ENCODE data around the gene PLCB4. TPM values are rescaled to one million over a fixed set of nuclear protein-coding genes. Genes with fewer than 3 reads are reported as not detected.

PLCB4 gene
- total RNA-seq, 2 experiments from 2014 or later = 0.06 TPM; not detected in 1

GRCh38 chr20:9510911-9511310 is 442.0 kb downstream of the PLCB4 start:
- intact Hi-C loops (cut with DNase I, micrococcal nuclease) = no loop called here
- ATAC-seq (ENCODE audit: poor library complexity) (no peak), DNase-seq (no peak)
- no peak overlapping the region for H3K27ac Mint-ChIP-seq
- no peak overlapping the region for H3K4me3 ChIP-seq (ENCODE audit: low read length)
- H3K9me3 ChIP-seq (ENCODE audit: control insufficient read depth in 1 of 2, insufficient read depth in 1 of 2, low read length in 2 of 2) = peaks cover 0 to 45% of the 10 kb centered on the region in 2 experiments
- ChIA-PET CTCF (no interaction called here), POLR2A (no interaction called here)
- no peak overlapping the region for H3K4me3 Mint-ChIP-seq
- TF ChIP-seq, protein P1, sequence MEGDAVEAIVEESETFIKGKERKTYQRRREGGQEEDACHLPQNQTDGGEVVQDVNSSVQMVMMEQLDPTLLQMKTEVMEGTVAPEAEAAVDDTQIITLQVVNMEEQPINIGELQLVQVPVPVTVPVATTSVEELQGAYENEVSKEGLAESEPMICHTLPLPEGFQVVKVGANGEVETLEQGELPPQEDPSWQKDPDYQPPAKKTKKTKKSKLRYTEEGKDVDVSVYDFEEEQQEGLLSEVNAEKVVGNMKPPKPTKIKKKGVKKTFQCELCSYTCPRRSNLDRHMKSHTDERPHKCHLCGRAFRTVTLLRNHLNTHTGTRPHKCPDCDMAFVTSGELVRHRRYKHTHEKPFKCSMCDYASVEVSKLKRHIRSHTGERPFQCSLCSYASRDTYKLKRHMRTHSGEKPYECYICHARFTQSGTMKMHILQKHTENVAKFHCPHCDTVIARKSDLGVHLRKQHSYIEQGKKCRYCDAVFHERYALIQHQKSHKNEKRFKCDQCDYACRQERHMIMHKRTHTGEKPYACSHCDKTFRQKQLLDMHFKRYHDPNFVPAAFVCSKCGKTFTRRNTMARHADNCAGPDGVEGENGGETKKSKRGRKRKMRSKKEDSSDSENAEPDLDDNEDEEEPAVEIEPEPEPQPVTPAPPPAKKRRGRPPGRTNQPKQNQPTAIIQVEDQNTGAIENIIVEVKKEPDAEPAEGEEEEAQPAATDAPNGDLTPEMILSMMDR (IDR thresholded peaks at IDR 0.05) = no peak
- H3K4me1 ChIP-seq (ENCODE audit: insufficient read depth, low read length) = no peaks in the 10 kb centered on the region
- peaks cover 51 to 76% of the 10 kb centered on the region in 2 experiments for H3K27me3 ChIP-seq (ENCODE audit: control insufficient read depth in 1 of 2, insufficient read depth in 2 of 2, low read length in 2 of 2)
- peaks cover 2% of the 10 kb centered on the region for H3K9me3 Mint-ChIP-seq
- no peaks in the 10 kb centered on the region for H3K36me3 Mint-ChIP-seq (ENCODE audit: low read depth)
- H3K36me3 ChIP-seq (ENCODE audit: insufficient read depth, low read length) = no peaks in the 10 kb centered on the region
- peaks cover 77% of the 10 kb centered on the region for H3K27me3 Mint-ChIP-seq
- no peak overlapping the region for H3K27ac ChIP-seq (ENCODE audit: low read depth in 1 of 2, low read length in 2 of 2)
- H3K4me1 Mint-ChIP-seq (ENCODE audit: low read depth) = no peaks in the 10 kb centered on the region

- H3K27me3 ChIP-seq (ENCODE audit: control insufficient read depth in 1 of 2, insufficient read depth in 2 of 2, low read length in 2 of 2) = peaks cover 37 to 61% of the 10 kb centered on the region in 2 experiments
- POLR2A ChIA-PET = interaction anchor here (0.7 kb wide), 1 partner anchor 1107 kb away, joined by 3 read pairs; no protein-coding TSS in a partner anchor
- no peak for DNase-seq
- intact Hi-C loops (cut with DNase I, micrococcal nuclease) = no loop called here
- Mint-ChIP-seq H3K27ac (no peak overlapping the region), H3K4me1 (ENCODE audit: low read depth) (no peaks in the 10 kb centered on the region), H3K4me3 (no peak overlapping the region), H3K27me3 (peaks cover 85% of the 10 kb centered on the region), H3K36me3 (ENCODE audit: low read depth) (no peaks in the 10 kb centered on the region), H3K9me3 (peaks cover 2% of the 10 kb centered on the region)
- CTCF ChIA-PET = no interaction called here
- no peaks in the 10 kb centered on the region for H3K36me3 ChIP-seq (ENCODE audit: insufficient read depth, low read length)
- H3K9me3 ChIP-seq (ENCODE audit: control insufficient read depth in 1 of 2, insufficient read depth in 1 of 2, low read length in 2 of 2) = peaks cover 0 to 22% of the 10 kb centered on the region in 2 experiments
- H3K27ac ChIP-seq (ENCODE audit: low read depth in 1 of 2, low read length in 2 of 2) = no peak overlapping the region
- TF ChIP-seq, protein P1 (IDR thresholded peaks at IDR 0.05) = no peak
- H3K4me1 ChIP-seq (ENCODE audit: insufficient read depth, low read length) = no peaks in the 10 kb centered on the region
- H3K4me3 ChIP-seq (ENCODE audit: low read length) = no peak overlapping the region
- no peak for ATAC-seq (ENCODE audit: poor library complexity)
Observed at GRCh38 chr20:9514072-9514460, 445.2 kb downstream of the PLCB4 start.

DNA sequence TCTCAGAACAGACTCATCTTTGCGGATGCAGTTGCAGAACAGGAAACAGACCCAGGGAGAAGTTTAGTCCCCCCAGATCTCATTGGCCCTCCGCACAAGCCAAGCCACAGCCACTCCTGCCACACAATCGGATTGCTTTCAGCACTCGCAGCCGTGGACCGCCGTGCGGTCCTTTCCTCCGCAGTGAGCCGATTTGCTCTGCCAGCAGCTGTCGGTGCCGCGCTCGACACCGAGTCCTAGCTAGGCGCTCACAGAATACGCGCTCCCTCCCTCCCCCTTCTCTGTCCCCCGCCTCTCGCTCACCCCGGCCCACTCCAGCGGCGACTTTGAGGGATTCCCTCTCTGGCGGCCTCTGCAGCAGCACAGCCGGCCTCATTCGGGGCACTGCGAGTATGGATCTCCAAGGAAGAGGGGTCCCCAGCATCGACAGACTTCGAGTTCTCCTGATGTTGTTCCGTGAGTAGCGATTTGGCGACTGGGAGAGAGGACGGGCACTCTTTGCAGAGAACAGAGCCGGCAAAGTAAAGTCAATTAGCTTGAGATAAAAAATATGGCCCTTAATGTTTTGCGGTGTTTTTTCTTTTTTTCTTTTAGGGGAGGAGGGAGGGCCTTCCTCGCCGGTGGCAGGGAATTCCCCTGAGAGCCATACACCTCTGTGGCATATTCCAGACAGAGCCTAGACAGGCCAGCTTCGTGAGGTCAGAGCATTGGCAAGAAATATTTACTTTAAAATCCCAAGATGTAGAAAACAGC is 445.8 kb downstream of the PLCB4 start, which contains the start of gene LAMP5:
Gene LAMP5 (plus strand): TSS at position 130 of the 753 bp plus-strand sequence. CDS start 263 bp downstream, at position 393.
- H3K36me3 ChIP-seq (ENCODE audit: insufficient read depth, low read length) = no peaks in the 10 kb centered on the region
- ATAC-seq (ENCODE audit: poor library complexity) (no peak), DNase-seq (no peak)
- no peaks in the 10 kb centered on the region for H3K4me1 Mint-ChIP-seq (ENCODE audit: low read depth)
- peaks cover 35 to 56% of the 10 kb centered on the region in 2 experiments for H3K27me3 ChIP-seq (ENCODE audit: control insufficient read depth in 1 of 2, insufficient read depth in 2 of 2, low read length in 2 of 2)
- H3K27me3 Mint-ChIP-seq = peaks cover 83% of the 10 kb centered on the region
- no peaks in the 10 kb centered on the region for H3K36me3 Mint-ChIP-seq (ENCODE audit: low read depth)
- ChIA-PET POLR2A (interaction anchor here (0.7 kb wide), 1 partner anchor 1106 kb away, joined by 3 read pairs; no protein-coding TSS in a partner anchor), CTCF (no interaction called here)
- H3K27ac Mint-ChIP-seq = no peak within 1 kb of the TSS
- H3K9me3 Mint-ChIP-seq = no peaks in the 10 kb centered on the region
- TF ChIP-seq, protein P1 (IDR thresholded peaks at IDR 0.05) = no peak
- H3K9me3 ChIP-seq (ENCODE audit: control insufficient read depth in 1 of 2, insufficient read depth in 1 of 2, low read length in 2 of 2) = peaks cover 0 to 22% of the 10 kb centered on the region in 2 experiments
- H3K4me3 ChIP-seq (ENCODE audit: low read length) = no peak within 1 kb of the TSS
- no peak within 1 kb of the TSS for H3K27ac ChIP-seq (ENCODE audit: low read depth in 1 of 2, low read length in 2 of 2)
- no peak within 1 kb of the TSS for H3K4me3 Mint-ChIP-seq
- intact Hi-C loops (cut with DNase I, micrococcal nuclease) = no loop called here
- H3K4me1 ChIP-seq (ENCODE audit: insufficient read depth, low read length) = no peaks in the 10 kb centered on the region

Measured in CD4-positive, alpha-beta T cell (primary cell).